PFSK-1 (cell line): Measurements from ENCODE around the gene FAM83G.

Source experiments
- FOXP2 ChIP-seq: optimal IDR thresholded peaks from 2 replicates; pipeline ENCODE3; 2011; ENCODE audit warnings: borderline replicate concordance, control low read depth, inconsistent platforms; ENCODE audit not compliant: insufficient read depth; ENCODE audit errors: extremely low read length, extremely low read depth
- POLR2AphosphoS5 ChIP-seq: IDR thresholded peaks from 2 replicates; pipeline ENCODE4 v1.6.1; 2012; ENCODE audit warnings: low read depth, mild to moderate bottlenecking, control low read depth, low read length, moderate library complexity
- SIN3A ChIP-seq: IDR thresholded peaks from 2 replicates; pipeline ENCODE4 v1.6.1; 2012; ENCODE audit warnings: mild to moderate bottlenecking, low read length, moderate library complexity, borderline replicate concordance; ENCODE audit not compliant: insufficient read depth
- TAF1 ChIP-seq: IDR thresholded peaks from 2 replicates; pipeline ENCODE4 v1.6.1; 2012; ENCODE audit warnings: low read length, control low read depth, borderline replicate concordance; ENCODE audit not compliant: insufficient read depth
- TF ChIP-seq, protein P1 (sequence below), 2 experiments: IDR thresholded peaks; 2 replicates each; pipeline versions ENCODE4 v1.6.1 to v1.8.0; 2011 to 2012; ENCODE audit warnings: low read depth in 2 of 2, low read length in 2 of 2, control low read depth in 1 of 2, inconsistent platforms in 1 of 2, mild to moderate bottlenecking in 1 of 2, moderate library complexity in 1 of 2; ENCODE audit not compliant: insufficient read depth in 1 of 2

DNA sequence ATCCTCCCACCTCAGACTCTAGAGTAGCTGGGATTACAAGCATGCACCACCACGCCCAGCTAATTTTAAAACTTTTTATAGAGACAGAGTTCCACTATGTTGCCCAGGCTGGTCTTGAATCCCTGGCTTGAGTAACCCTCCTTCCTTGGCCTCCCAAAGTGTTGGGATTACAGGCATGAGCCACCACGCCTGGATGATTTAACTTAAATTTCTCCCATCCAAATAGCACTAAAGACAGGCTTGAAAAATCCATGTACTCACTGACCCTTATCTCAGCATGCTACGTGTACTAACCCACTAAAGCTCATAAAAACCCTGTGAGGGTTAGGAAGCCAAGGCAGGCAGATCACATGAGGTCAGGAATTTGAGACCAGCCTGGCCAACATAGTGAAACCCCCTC, 48.0 kb downstream of the FAM83G start:
- TF ChIP-seq, protein P1, sequence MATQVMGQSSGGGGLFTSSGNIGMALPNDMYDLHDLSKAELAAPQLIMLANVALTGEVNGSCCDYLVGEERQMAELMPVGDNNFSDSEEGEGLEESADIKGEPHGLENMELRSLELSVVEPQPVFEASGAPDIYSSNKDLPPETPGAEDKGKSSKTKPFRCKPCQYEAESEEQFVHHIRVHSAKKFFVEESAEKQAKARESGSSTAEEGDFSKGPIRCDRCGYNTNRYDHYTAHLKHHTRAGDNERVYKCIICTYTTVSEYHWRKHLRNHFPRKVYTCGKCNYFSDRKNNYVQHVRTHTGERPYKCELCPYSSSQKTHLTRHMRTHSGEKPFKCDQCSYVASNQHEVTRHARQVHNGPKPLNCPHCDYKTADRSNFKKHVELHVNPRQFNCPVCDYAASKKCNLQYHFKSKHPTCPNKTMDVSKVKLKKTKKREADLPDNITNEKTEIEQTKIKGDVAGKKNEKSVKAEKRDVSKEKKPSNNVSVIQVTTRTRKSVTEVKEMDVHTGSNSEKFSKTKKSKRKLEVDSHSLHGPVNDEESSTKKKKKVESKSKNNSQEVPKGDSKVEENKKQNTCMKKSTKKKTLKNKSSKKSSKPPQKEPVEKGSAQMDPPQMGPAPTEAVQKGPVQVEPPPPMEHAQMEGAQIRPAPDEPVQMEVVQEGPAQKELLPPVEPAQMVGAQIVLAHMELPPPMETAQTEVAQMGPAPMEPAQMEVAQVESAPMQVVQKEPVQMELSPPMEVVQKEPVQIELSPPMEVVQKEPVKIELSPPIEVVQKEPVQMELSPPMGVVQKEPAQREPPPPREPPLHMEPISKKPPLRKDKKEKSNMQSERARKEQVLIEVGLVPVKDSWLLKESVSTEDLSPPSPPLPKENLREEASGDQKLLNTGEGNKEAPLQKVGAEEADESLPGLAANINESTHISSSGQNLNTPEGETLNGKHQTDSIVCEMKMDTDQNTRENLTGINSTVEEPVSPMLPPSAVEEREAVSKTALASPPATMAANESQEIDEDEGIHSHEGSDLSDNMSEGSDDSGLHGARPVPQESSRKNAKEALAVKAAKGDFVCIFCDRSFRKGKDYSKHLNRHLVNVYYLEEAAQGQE (IDR thresholded peaks at IDR 0.05; ENCODE audit: insufficient read depth in 1 of 2, low read depth in 2 of 2, low read length in 2 of 2): no peak
- TF ChIP-seq POLR2AphosphoS5 (no peak), FOXP2 (no peak), TAF1 (no peak), SIN3A (no peak)
